ENCODE data around the gene MRPS10.
"Not testable (repeated sequence)": the region's sequence is repeated elsewhere in the genome, so short reads cannot be mapped to it uniquely, and the experiment has no call there.

Gene MRPS10

GRCh38 chr6:42203183-42203582 is 14.5 kb downstream of the MRPS10 start:
- no peak for DNase-seq

GRCh38 chr6:42202131-42202915 is 15.3 kb downstream of the MRPS10 start:
- not testable (repeated sequence) for DNase-seq

- DNase-seq = no peak
Observed at GRCh38 chr6:42201382-42201781, 16.3 kb downstream of the MRPS10 start.

- DNase-seq = no peak
Observed at GRCh38 chr6:42200035-42200434, 17.6 kb downstream of the MRPS10 start.

GRCh38 chr6:42199106-42199981 is 18.3 kb downstream of the MRPS10 start:
- no peak for DNase-seq

- DNase-seq = no peak
Observed at GRCh38 chr6:42197555-42198362, 19.9 kb downstream of the MRPS10 start.

- DNase-seq = no peak
Observed at GRCh38 chr6:42195415-42195814, 22.2 kb downstream of the MRPS10 start.

- DNase-seq = no peak
Observed at GRCh38 chr6:42194056-42194455, 23.6 kb downstream of the MRPS10 start.

GRCh38 chr6:42193491-42193894 is 24.2 kb downstream of the MRPS10 start:
- no peak for DNase-seq

- DNase-seq = not testable (repeated sequence)
Observed at GRCh38 chr6:42192385-42192784, 25.3 kb downstream of the MRPS10 start.

- DNase-seq = no peak
Observed at GRCh38 chr6:42190554-42191183, 27.0 kb downstream of the MRPS10 start.

GRCh38 chr6:42188406-42188805 is 29.3 kb downstream of the MRPS10 start:
- no peak for DNase-seq

GRCh38 chr6:42185597-42185996 is 32.1 kb downstream of the MRPS10 start:
- DNase-seq = no peak

GRCh38 chr6:42184475-42184874 is 33.2 kb downstream of the MRPS10 start:
- DNase-seq = no peak

GRCh38 chr6:42182101-42182500 is 35.6 kb downstream of the MRPS10 start:
- DNase-seq = no peak

GRCh38 chr6:42179945-42180313 is 37.7 kb downstream of the MRPS10 start:
- DNase-seq = no peak

GRCh38 chr6:42179261-42179944 is 38.3 kb downstream of the MRPS10 start:
- no peak for DNase-seq

- no peak for DNase-seq
Observed at GRCh38 chr6:42177514-42178364, 39.9 kb downstream of the MRPS10 start.

GRCh38 chr6:42176981-42177380 is 40.7 kb downstream of the MRPS10 start:
- no peak for DNase-seq

- no peak for DNase-seq
Observed at GRCh38 chr6:42175860-42176259, 41.8 kb downstream of the MRPS10 start.

GRCh38 chr6:42173101-42173500 is 44.6 kb downstream of the MRPS10 start, which contains the start of gene GUCA1A:
Gene GUCA1A, plus strand, starts transcription at chr6:42173364. Its CDS starts 250 bp downstream, at chr6:42173614.
- DNase-seq = no peak
